HEK293T (cell line): ENCODE measurements around the gene SYT7.

Experiments
- BHLHE40 ChIP-seq: fragments of 450-650 bp; IDR thresholded peaks from 2 replicates; pipeline ENCODE4 v1.6.1; 2016; ENCODE audit warnings: mild to moderate bottlenecking, moderate library complexity, borderline replicate concordance
- CTBP1 ChIP-seq: fragments of 450-650 bp; IDR thresholded peaks from 2 replicates; pipeline ENCODE4 v1.6.1; 2016; ENCODE audit warnings: borderline replicate concordance
- ELF4 ChIP-seq: fragments of 450-650 bp; IDR thresholded peaks from 2 replicates; pipeline ENCODE4 v1.6.1; 2017; ENCODE audit warnings: antibody characterized with exemption
- FOXM1 ChIP-seq: fragments of 450-650 bp; IDR thresholded peaks from 2 replicates; pipeline ENCODE4 v1.6.1; 2017; ENCODE audit warnings: mild to moderate bottlenecking, borderline replicate concordance
- HDGF ChIP-seq: fragments of 450-650 bp; IDR thresholded peaks from 2 replicates; pipeline ENCODE4 v1.6.1; 2017; ENCODE audit warnings: antibody characterized with exemption, borderline replicate concordance
- L3MBTL2 ChIP-seq: fragments of 450-650 bp; conservative IDR thresholded peaks from 2 replicates; pipeline ENCODE4 v1.6.1; 2016; ENCODE audit warnings: mild to moderate bottlenecking
- LEF1 ChIP-seq: fragments of 450-650 bp; IDR thresholded peaks from 2 replicates; pipeline ENCODE4 v1.6.1; 2017; ENCODE audit warnings: mild to moderate bottlenecking, borderline replicate concordance
- TARDBP ChIP-seq: fragments of 450-650 bp; IDR thresholded peaks from 2 replicates; pipeline ENCODE4 v1.6.1; 2016
- ZNF384 ChIP-seq: fragments of 450-650 bp; IDR thresholded peaks from 2 replicates; pipeline ENCODE4 v1.6.1; 2016
- TF ChIP-seq, protein P1 (sequence below): fragments of 450-650 bp; IDR thresholded peaks from 2 replicates; pipeline ENCODE4 v1.6.1; 2016

DNA sequence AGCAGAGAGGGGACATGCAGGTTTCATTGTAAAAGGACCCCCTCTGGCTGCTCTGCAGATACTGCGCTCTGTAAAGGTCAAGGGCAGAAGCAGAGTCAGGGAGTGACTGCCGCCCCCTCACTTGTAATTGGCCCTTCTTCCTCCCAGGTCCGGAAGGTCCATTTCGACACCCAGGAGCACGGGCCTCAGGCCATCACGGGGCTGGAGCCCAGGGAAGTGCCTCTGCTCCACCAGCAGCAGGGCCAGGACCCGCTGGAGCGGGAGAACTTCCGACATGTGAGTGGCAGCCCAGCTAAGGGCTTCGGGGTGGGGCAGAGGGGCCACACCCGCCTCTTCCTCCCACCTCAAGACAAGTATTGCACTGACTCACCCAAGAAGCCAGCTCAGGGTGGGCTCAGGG, 96.3 kb downstream of the SYT7 start:
- TF ChIP-seq BHLHE40: no peak
- no peak for TF ChIP-seq HDGF
- no peak for TF ChIP-seq FOXM1
- no peak for TF ChIP-seq ELF4
- TF ChIP-seq ZNF384: no peak
- TF ChIP-seq, protein P1, sequence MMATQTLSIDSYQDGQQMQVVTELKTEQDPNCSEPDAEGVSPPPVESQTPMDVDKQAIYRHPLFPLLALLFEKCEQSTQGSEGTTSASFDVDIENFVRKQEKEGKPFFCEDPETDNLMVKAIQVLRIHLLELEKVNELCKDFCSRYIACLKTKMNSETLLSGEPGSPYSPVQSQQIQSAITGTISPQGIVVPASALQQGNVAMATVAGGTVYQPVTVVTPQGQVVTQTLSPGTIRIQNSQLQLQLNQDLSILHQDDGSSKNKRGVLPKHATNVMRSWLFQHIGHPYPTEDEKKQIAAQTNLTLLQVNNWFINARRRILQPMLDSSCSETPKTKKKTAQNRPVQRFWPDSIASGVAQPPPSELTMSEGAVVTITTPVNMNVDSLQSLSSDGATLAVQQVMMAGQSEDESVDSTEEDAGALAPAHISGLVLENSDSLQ: no peak
- no peak for TF ChIP-seq L3MBTL2
- no peak for TF ChIP-seq CTBP1
- no peak for TF ChIP-seq TARDBP
- TF ChIP-seq LEF1: no peak
